Hippocampal formation (tissue), 2 donors: ENCODE data around the gene HNF1B.

Source experiments
- DNase-seq, 2 donors: peaks; one replicate each; lab custom pipeline; 2025; lab: John Stamatoyannopoulos, UW

Gene HNF1B

DNA sequence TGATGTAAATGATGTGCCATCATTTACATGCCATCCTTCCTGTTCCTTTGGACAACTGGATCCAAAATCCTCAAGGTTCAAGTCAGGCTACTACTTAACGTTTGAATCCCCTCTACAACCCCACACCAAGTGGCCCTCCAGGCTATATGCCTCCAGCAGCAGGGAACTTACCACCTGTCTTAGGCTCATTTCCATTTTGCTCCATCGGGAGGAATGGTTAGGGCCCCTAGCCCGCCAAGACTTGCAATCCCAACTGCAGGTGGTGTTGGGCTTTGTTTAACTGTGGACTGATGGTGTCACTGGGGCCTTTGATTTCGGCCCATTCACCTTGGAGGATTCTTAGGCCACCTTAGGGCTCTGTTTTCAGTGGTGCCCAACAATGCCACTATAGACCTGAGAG is 9.7 kb downstream of the HNF1B start:
- DNase-seq = no peak

GRCh38 chr17:37732316-37732715 is 12.5 kb downstream of the HNF1B start:
- no peak for DNase-seq

GRCh38 chr17:37731056-37731455 is 13.8 kb downstream of the HNF1B start:
- no peak for DNase-seq

- DNase-seq = no peak
Measured at GRCh38 chr17:37729905-37730304, 15.0 kb downstream of the HNF1B start.

GRCh38 chr17:37726891-37727675 is 17.8 kb downstream of the HNF1B start:
- DNase-seq = no peak

DNA sequence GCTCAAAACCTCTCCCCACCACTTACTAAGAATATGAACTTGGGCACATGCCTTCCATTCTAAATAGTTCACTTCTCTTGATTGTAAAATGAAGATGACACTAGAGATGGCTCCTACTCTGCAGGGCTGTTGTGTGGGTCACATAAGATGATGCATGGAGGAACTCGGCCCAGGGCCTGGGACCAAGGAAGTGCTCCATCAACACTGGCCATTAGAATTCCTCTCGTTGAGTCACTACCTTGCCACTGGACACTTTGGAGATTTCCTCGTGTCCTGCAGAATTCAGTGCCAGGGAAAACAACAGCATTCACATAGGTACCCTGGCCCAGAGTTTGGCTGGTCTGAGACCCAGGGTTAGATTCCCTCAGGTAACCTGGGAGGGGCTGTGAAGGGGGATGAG is 18.6 kb downstream of the HNF1B start:
- DNase-seq = no peak

GRCh38 chr17:37725601-37726146 is 19.2 kb downstream of the HNF1B start:
- DNase-seq = no peak

- DNase-seq = no peak
Measured at GRCh38 chr17:37725021-37725595, 19.8 kb downstream of the HNF1B start.

- no peak for DNase-seq
Measured at GRCh38 chr17:37720989-37721388, 23.9 kb downstream of the HNF1B start.

DNA sequence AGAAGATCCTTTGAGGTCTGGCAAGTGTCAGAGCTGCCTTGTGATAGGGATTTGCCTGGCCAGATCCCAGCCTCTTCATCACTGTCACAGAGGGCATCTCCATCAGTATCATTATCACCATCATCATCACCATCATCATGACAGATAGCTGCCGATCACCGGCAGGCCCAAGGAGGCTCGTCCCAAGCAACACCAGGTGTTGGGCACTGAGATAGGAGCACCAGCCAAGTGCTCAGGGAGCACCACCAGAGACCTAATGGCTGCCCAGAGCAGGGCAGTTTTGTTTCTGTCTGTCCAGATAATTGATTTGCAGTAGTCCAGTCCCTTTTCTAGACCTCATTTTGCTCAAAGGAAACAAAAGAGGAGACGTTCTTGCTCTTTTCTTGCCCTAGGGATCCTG is 25.0 kb downstream of the HNF1B start:
- no peak for DNase-seq

DNA sequence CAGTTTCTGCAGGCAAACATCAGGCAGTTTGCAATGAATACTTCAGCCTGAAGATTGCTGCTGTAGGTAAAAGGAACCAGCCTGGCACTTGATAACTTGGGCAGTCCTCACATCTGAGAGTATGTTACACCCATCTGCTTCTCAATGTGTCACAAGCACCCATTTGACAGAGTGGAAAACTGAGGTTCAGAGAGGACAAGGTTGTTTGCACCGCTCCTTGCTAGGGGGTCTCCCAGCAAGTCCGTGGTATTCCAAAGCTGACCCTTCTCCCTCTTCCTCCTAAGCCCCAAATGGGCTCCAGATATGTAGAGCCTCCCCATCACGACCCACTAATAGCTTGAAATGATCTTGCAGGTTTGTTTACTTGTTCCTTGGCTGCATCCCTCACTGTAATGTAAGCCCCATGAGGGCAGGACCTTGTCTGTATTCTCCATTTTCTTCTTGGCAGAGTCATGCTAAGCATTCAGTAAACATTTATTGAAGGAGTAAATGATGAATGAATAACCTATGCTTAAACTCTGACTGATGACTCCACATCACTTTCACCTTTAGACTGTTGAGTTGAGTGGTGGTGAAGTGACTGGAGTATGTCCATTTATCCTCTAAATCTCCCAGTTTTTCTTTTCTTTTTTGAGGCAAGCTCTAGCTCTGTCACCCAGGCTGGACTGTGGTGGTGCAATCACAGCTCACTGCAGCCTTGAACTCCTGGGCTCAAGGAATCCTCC is 26.4 kb downstream of the HNF1B start:
- no peak for DNase-seq

DNA sequence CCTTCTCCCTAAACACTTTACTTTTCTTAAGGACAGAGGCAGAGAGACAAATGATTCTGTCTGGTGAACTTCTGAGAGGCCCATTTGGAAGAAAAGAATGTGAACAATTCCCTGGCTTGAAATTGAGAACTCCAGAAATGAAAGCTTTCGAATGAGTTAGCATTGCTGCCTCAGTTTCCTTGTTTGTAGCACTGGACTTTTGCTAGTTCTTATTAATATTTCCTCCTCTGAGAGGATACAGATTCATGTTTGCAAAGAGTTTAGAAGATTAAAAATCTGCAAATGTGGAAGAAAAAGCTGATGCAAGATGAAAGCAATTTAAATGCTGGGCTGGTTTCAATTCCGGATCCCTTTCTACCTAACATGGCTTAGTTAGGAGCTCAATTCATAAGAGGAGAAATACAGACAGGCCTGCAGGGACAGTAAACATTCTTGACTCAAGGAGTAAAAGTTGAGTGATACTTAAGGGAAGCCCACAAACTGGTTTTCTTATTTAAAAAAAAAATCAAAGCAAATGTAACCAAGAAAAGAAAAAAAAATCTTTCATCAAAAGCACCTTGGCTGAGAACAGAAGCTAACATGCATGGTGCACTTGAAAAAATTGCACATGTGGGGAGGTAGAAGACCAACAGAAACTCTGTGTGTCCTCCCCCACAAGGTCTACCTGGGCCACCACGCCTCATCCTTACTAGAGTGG is 27.1 kb downstream of the HNF1B start:
- DNase-seq = no peak

DNA sequence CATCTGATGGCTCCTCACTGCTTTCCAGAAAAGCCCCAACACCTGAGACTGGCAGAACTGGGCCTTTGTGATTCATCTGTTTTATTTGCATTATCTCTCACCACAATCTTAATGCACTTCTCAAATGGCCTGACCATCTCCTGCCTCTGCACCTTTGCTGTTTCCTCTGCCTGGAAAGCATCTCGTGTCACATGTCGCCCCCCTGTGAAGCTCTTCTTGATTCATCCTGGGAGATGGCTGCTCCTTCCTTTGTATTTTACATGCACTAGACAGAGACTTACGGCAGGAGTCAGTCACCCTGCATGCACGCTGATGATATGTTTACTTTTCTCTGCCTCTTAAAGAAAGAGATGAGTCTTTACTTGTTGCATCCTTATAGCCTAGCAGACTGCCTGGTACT is 30.0 kb downstream of the HNF1B start:
- no peak for DNase-seq

DNA sequence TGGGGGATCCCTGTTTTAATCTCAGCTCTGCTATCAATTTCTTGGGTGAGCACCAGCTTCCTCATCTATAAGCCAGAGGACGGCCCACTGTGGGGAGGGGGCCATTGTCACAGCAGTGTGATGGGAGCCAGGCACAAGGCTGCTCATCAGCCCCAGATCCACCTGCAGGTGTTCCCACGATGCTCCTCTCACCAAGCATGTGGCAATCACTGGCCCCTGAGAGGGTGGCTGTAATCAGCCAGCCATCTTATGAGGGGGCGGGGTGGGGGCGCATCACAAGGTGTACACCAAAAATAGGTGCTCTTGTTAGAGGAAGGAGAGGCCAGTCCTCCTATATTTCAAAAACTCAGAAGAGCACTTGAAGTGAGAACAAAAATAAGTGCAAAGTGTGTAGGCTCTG is 31.2 kb downstream of the HNF1B start:
- DNase-seq = no peak

- DNase-seq = no peak
Measured at GRCh38 chr17:37713028-37713431, 31.8 kb downstream of the HNF1B start.

GRCh38 chr17:37711113-37711512 is 33.7 kb downstream of the HNF1B start:
- no peak for DNase-seq

- DNase-seq = no peak
Measured at GRCh38 chr17:37710344-37710886, 34.4 kb downstream of the HNF1B start.

DNA sequence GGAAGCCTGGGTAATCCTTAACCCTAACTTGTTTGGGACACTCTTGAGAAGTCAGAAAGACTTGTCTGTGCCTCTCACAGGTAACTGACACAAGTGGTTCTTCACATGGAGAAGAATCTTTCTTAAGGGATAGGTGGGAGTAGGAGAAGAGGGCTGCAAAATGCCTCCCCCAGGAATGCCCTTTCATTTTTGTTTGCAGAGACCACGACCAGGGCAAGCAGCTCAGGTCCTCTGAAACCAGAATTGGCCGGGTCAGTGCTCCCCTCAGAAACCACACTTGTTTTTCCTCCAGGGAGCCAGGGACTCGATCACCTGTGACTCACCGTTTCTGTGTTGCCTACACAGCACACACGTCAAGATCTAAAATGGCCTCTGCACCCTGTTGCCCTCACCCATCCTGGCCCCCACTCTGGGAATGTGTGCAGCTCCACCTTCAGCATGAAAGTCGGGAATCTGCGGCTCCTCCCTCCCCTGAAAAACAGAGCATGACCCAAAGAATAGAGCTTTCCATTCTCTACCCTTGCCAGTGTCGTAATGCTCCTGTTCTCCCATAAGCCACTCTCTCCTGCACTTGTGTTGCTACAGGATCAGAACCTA is 36.1 kb downstream of the HNF1B start:
- DNase-seq = no peak

DNA sequence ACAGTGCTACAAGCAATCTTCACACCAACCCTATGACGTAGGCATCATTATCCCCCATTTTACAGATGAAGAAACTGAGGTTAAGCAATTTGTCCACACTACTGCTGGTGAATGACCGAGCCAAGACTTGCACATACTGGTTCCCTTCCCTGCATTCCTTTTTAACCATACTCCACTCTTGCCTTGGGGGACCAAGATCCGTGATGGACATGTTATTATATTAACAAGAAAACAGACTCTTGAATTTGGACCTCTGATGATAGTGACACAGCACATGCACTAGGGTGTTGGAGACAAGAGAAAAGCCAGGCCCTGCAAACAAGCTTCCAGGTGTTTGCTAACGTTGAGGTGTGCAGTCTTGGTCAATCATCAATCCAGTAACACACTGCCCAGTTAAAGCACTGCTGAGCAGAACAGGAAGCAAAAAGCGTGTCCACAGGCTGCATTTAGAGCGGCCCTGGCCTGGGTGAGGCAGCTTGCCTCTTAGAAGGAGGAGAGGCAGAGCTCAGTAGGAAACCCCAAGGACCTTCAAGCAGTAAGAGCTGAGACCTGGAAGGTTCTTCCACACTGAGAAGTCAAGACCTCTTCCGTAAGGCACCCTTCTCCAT is 36.7 kb downstream of the HNF1B start:
- no peak for DNase-seq

- DNase-seq = no peak
Measured at GRCh38 chr17:37706446-37706845, 38.4 kb downstream of the HNF1B start.

DNA sequence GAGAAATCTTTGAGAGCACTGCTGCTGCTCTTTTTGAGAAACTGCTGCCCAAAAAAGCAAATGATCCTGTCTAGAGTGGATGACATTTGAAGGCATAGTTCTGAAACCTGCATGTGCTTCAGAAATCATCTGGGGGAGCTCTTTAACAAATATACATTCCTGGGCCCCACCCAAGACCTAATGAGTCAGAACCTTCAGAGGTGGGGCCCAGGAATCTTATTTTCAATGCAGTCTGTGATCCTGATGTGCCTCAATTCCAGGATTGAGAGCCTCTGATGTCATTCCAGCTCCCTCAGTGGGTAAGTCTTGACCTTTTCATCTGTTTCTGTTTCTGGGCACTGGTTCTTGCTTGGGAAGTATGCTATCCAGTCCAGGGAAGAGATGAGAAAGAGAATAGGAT is 42.3 kb downstream of the HNF1B start:
- no peak for DNase-seq
